PC-9 (cell line): ENCODE measurements around the gene ASRGL1.

ENCODE experiments used
- EZH2 ChIP-seq: fragments of 200-600 bp; sonication (generic); IDR thresholded peaks from 2 replicates; pipeline ENCODE4 v1.8.0; 2017; ENCODE audit warnings: antibody characterized with exemption, low read depth
- TF ChIP-seq, protein P1 (sequence below): fragments of 200-600 bp; sonication (generic); conservative IDR thresholded peaks from 2 replicates; pipeline ENCODE4 v1.6.1; 2017; ENCODE audit warnings: mixed run types, antibody characterized with exemption, mild to moderate bottlenecking, moderate library complexity

DNA sequence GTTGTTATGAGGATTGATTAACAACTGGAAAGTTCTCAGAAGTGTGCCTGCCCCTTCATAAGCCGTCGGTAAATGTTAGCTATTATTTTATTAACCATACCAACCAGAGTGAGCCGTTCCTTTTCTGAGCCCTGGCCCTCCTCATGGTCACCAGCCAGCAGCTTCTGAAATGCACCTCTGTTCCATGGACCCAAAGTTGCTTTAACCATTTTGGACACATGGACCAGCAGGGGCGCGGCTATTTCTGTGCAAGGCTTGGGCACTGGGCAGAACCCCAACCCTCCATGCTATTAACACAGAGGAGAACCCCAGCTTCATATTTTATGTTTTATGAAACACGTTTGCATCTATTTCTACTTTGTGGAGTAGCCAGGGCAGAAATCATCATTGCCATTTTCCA lies 63.0 kb downstream of the ASRGL1 start:
- TF ChIP-seq, protein P1, sequence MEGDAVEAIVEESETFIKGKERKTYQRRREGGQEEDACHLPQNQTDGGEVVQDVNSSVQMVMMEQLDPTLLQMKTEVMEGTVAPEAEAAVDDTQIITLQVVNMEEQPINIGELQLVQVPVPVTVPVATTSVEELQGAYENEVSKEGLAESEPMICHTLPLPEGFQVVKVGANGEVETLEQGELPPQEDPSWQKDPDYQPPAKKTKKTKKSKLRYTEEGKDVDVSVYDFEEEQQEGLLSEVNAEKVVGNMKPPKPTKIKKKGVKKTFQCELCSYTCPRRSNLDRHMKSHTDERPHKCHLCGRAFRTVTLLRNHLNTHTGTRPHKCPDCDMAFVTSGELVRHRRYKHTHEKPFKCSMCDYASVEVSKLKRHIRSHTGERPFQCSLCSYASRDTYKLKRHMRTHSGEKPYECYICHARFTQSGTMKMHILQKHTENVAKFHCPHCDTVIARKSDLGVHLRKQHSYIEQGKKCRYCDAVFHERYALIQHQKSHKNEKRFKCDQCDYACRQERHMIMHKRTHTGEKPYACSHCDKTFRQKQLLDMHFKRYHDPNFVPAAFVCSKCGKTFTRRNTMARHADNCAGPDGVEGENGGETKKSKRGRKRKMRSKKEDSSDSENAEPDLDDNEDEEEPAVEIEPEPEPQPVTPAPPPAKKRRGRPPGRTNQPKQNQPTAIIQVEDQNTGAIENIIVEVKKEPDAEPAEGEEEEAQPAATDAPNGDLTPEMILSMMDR = no peak
- no peak for TF ChIP-seq EZH2
